ENCODE data around the gene GRIK4. TPM values are rescaled to one million over a fixed set of nuclear protein-coding genes. Genes with fewer than 3 reads are reported as not detected.

Gene GRIK4
- total RNA-seq, 1 donor from 2014 or later, result 0.52 TPM

- Histone ChIP-seq H3K4me3 (ENCODE audit: low read length in 3 of 3) (no peak overlapping the region), H3K4me1 (ENCODE audit: control insufficient read depth in 3 of 3, insufficient read depth in 3 of 3, low read length in 3 of 3) (peaks cover 6 to 11% (median 11%) of the 10 kb centered on the region in 3 donors), H3K27me3 (ENCODE audit: control insufficient read depth in 3 of 3, insufficient read depth in 3 of 3, low read length in 3 of 3) (peaks cover 5 to 7% (median 5%) of the 10 kb centered on the region in 3 donors), H3K9me3 (ENCODE audit: control insufficient read depth in 3 of 3, low read length in 3 of 3) (peaks cover 0 to 2% (median 0%) of the 10 kb centered on the region in 3 donors), H3K9ac (ENCODE audit: low read depth in 1 of 3, low read length in 3 of 3) (no peak overlapping the region), H3K36me3 (ENCODE audit: control insufficient read depth in 3 of 3, insufficient read depth in 3 of 3, low read length in 3 of 3) (no peaks in the 10 kb centered on the region), H3K27ac (ENCODE audit: low read depth, low read length) (no peak overlapping the region)
Measured at GRCh38 chr11:120569861-120570260, 58.3 kb downstream of the GRIK4 start.

GRCh38 chr11:120571476-120571875 lies 59.9 kb downstream of the GRIK4 start:
- H3K4me1 ChIP-seq (ENCODE audit: control insufficient read depth in 3 of 3, insufficient read depth in 3 of 3, low read length in 3 of 3), result peaks cover 0 to under 1% (median 0%) of the 10 kb centered on the region in 3 donors
- H3K27ac ChIP-seq (ENCODE audit: low read depth, low read length), result no peak overlapping the region
- peaks cover 0 to 2% (median 0%) of the 10 kb centered on the region in 3 donors for H3K9me3 ChIP-seq (ENCODE audit: control insufficient read depth in 3 of 3, low read length in 3 of 3)
- no peaks in the 10 kb centered on the region for H3K36me3 ChIP-seq (ENCODE audit: control insufficient read depth in 3 of 3, insufficient read depth in 3 of 3, low read length in 3 of 3)
- no peak overlapping the region for H3K9ac ChIP-seq (ENCODE audit: low read depth in 1 of 3, low read length in 3 of 3)
- peaks cover 0 to 12% (median 4%) of the 10 kb centered on the region in 3 donors for H3K27me3 ChIP-seq (ENCODE audit: control insufficient read depth in 3 of 3, insufficient read depth in 3 of 3, low read length in 3 of 3)
- no peak overlapping the region for H3K4me3 ChIP-seq (ENCODE audit: low read length in 3 of 3)

- no peak overlapping the region for H3K9ac ChIP-seq (ENCODE audit: low read depth in 1 of 3, low read length in 3 of 3)
- no peak overlapping the region for H3K4me3 ChIP-seq (ENCODE audit: low read length in 3 of 3)
- H3K27me3 ChIP-seq (ENCODE audit: control insufficient read depth in 3 of 3, insufficient read depth in 3 of 3, low read length in 3 of 3), result peaks cover 4 to 33% (median 14%) of the 10 kb centered on the region in 3 donors
- H3K36me3 ChIP-seq (ENCODE audit: control insufficient read depth in 3 of 3, insufficient read depth in 3 of 3, low read length in 3 of 3), result no peaks in the 10 kb centered on the region
- H3K4me1 ChIP-seq (ENCODE audit: control insufficient read depth in 3 of 3, insufficient read depth in 3 of 3, low read length in 3 of 3), result no peaks in the 10 kb centered on the region
- H3K9me3 ChIP-seq (ENCODE audit: control insufficient read depth in 3 of 3, low read length in 3 of 3), result peaks cover 0 to 2% (median 0%) of the 10 kb centered on the region in 3 donors
- no peak overlapping the region for H3K27ac ChIP-seq (ENCODE audit: low read depth, low read length)
Measured at GRCh38 chr11:120573756-120574354, 62.3 kb downstream of the GRIK4 start.

- Histone ChIP-seq H3K9ac (ENCODE audit: low read depth in 1 of 3, low read length in 3 of 3) (no peak overlapping the region), H3K27me3 (ENCODE audit: control insufficient read depth in 3 of 3, insufficient read depth in 3 of 3, low read length in 3 of 3) (peaks cover 4 to 33% (median 19%) of the 10 kb centered on the region in 3 donors), H3K36me3 (ENCODE audit: control insufficient read depth in 3 of 3, insufficient read depth in 3 of 3, low read length in 3 of 3) (no peaks in the 10 kb centered on the region)
Measured at GRCh38 chr11:120574876-120575275, 63.3 kb downstream of the GRIK4 start.

GRCh38 chr11:120575461-120575860 lies 63.9 kb downstream of the GRIK4 start:
- Histone ChIP-seq H3K9me3 (ENCODE audit: control insufficient read depth in 3 of 3, low read length in 3 of 3) (peaks cover 0 to 2% (median 0%) of the 10 kb centered on the region in 3 donors), H3K27me3 (ENCODE audit: control insufficient read depth in 3 of 3, insufficient read depth in 3 of 3, low read length in 3 of 3) (peaks cover 4 to 33% (median 19%) of the 10 kb centered on the region in 3 donors), H3K4me3 (ENCODE audit: low read length in 3 of 3) (no peak overlapping the region), H3K27ac (ENCODE audit: low read depth, low read length) (no peak overlapping the region), H3K4me1 (ENCODE audit: control insufficient read depth in 3 of 3, insufficient read depth in 3 of 3, low read length in 3 of 3) (no peaks in the 10 kb centered on the region), H3K36me3 (ENCODE audit: control insufficient read depth in 3 of 3, insufficient read depth in 3 of 3, low read length in 3 of 3) (no peaks in the 10 kb centered on the region), H3K9ac (ENCODE audit: low read depth in 1 of 3, low read length in 3 of 3) (no peak overlapping the region)

More at GRCh38 chr11:120574876-120575275, 63.3 kb downstream of the GRIK4 start:
- no peak overlapping the region for H3K4me3 ChIP-seq (ENCODE audit: low read length in 3 of 3)
- peaks cover 0 to 2% (median 0%) of the 10 kb centered on the region in 3 donors for H3K9me3 ChIP-seq (ENCODE audit: control insufficient read depth in 3 of 3, low read length in 3 of 3)
- H3K27ac ChIP-seq (ENCODE audit: low read depth, low read length), result no peak overlapping the region
- H3K4me1 ChIP-seq (ENCODE audit: control insufficient read depth in 3 of 3, insufficient read depth in 3 of 3, low read length in 3 of 3), result no peaks in the 10 kb centered on the region

GRCh38 chr11:120576606-120577005 lies 65.1 kb downstream of the GRIK4 start:
- peaks cover 4 to 33% (median 19%) of the 10 kb centered on the region in 3 donors for H3K27me3 ChIP-seq (ENCODE audit: control insufficient read depth in 3 of 3, insufficient read depth in 3 of 3, low read length in 3 of 3)

GRCh38 chr11:120577041-120577440 lies 65.5 kb downstream of the GRIK4 start:
- Histone ChIP-seq H3K4me1 (ENCODE audit: control insufficient read depth in 3 of 3, insufficient read depth in 3 of 3, low read length in 3 of 3) (no peaks in the 10 kb centered on the region), H3K4me3 (ENCODE audit: low read length in 3 of 3) (no peak overlapping the region), H3K27me3 (ENCODE audit: control insufficient read depth in 3 of 3, insufficient read depth in 3 of 3, low read length in 3 of 3) (peaks cover 4 to 33% (median 19%) of the 10 kb centered on the region in 3 donors)

More at GRCh38 chr11:120576606-120577005, 65.1 kb downstream of the GRIK4 start:
- Histone ChIP-seq H3K4me3 (ENCODE audit: low read length in 3 of 3) (no peak overlapping the region), H3K36me3 (ENCODE audit: control insufficient read depth in 3 of 3, insufficient read depth in 3 of 3, low read length in 3 of 3) (no peaks in the 10 kb centered on the region), H3K4me1 (ENCODE audit: control insufficient read depth in 3 of 3, insufficient read depth in 3 of 3, low read length in 3 of 3) (no peaks in the 10 kb centered on the region), H3K9ac (ENCODE audit: low read depth in 1 of 3, low read length in 3 of 3) (no peak overlapping the region), H3K9me3 (ENCODE audit: control insufficient read depth in 3 of 3, low read length in 3 of 3) (no peaks in the 10 kb centered on the region), H3K27ac (ENCODE audit: low read depth, low read length) (no peak overlapping the region)

DNA sequence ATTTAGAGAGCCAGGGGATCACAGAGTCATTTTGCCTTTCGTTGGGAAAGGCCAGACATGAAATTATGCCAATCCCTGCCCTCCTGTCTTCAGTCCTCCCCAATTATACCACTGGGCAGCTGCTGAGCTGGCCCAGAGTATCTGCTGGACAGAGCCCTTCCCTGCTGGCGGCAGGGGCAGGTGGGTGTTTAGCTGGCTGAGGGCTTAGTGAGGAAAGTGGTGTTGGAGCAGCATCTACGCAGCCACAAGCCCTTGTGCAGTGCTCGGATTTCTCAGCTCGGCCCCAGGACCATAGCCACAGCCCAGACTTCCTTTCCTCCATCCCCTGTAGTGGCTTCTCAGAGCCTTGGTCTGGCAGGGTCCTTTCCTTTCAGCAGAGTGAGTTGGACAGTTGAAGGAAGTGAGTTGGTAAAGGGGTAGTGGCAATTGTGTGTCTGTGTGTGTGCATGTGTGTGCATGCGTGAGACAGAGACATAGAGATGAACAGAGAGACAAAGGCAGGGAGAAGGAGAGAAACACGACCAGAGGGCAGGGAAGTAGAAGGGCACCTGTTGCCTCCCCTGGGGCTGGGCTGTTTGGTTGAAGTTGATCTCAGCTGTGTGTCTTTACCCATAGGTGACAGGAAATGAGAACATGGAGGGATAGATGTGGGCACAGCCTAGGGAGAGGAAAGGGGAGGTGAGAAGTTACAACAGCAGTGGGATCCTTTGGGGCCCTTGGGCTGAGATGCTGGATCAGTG lies 66.2 kb downstream of the GRIK4 start:
- H3K27ac ChIP-seq (ENCODE audit: low read depth, low read length), result no peak overlapping the region
- no peaks in the 10 kb centered on the region for H3K36me3 ChIP-seq (ENCODE audit: control insufficient read depth in 3 of 3, insufficient read depth in 3 of 3, low read length in 3 of 3)
- no peak overlapping the region for H3K9ac ChIP-seq (ENCODE audit: low read depth in 1 of 3, low read length in 3 of 3)
- H3K4me1 ChIP-seq (ENCODE audit: control insufficient read depth in 3 of 3, insufficient read depth in 3 of 3, low read length in 3 of 3), result no peaks in the 10 kb centered on the region
- no peak overlapping the region for H3K4me3 ChIP-seq (ENCODE audit: low read length in 3 of 3)
- H3K27me3 ChIP-seq (ENCODE audit: control insufficient read depth in 3 of 3, insufficient read depth in 3 of 3, low read length in 3 of 3), result peaks cover 4 to 33% (median 19%) of the 10 kb centered on the region in 3 donors
- no peaks in the 10 kb centered on the region for H3K9me3 ChIP-seq (ENCODE audit: control insufficient read depth in 3 of 3, low read length in 3 of 3)

More at GRCh38 chr11:120577041-120577440, 65.5 kb downstream of the GRIK4 start:
- Histone ChIP-seq H3K9me3 (ENCODE audit: control insufficient read depth in 3 of 3, low read length in 3 of 3) (no peaks in the 10 kb centered on the region), H3K36me3 (ENCODE audit: control insufficient read depth in 3 of 3, insufficient read depth in 3 of 3, low read length in 3 of 3) (no peaks in the 10 kb centered on the region), H3K27ac (ENCODE audit: low read depth, low read length) (no peak overlapping the region), H3K9ac (ENCODE audit: low read depth in 1 of 3, low read length in 3 of 3) (no peak overlapping the region)

DNA sequence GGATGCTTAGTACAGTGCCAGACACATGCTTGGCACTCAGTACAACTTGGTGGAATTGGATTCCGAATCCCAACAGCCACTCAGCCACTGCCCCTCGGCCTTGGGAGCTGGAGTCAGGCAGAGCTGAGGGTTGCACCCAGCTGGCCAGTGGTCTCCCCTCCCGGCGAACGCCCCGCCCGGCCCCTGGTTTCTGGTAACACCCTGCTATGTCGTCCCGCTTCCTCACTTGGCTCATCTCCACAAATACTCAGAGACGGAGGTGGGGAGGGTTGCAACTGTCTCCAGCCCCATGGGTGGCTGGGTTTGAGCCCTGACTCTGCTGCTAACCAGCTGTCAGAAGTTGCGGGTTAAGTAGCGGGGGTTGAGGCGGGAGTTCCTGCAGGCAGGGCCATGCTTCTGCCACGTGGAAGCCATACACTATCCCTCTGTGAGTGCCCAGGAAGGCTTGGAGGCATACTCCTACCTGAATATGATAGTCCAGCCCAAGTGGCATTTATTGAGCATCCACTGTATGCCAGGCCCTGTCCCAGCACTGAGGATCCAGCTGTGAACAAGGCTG lies 67.1 kb downstream of the GRIK4 start:
- H3K27me3 ChIP-seq (ENCODE audit: control insufficient read depth in 3 of 3, insufficient read depth in 3 of 3, low read length in 3 of 3), result peaks cover 4 to 33% (median 19%) of the 10 kb centered on the region in 3 donors
- H3K9ac ChIP-seq (ENCODE audit: low read depth in 1 of 3, low read length in 3 of 3), result no peak overlapping the region
- no peak overlapping the region for H3K4me3 ChIP-seq (ENCODE audit: low read length in 3 of 3)
- H3K27ac ChIP-seq (ENCODE audit: low read depth, low read length), result no peak overlapping the region
- H3K9me3 ChIP-seq (ENCODE audit: control insufficient read depth in 3 of 3, low read length in 3 of 3), result no peaks in the 10 kb centered on the region
- no peaks in the 10 kb centered on the region for H3K4me1 ChIP-seq (ENCODE audit: control insufficient read depth in 3 of 3, insufficient read depth in 3 of 3, low read length in 3 of 3)
- H3K36me3 ChIP-seq (ENCODE audit: control insufficient read depth in 3 of 3, insufficient read depth in 3 of 3, low read length in 3 of 3), result no peaks in the 10 kb centered on the region

GRCh38 chr11:120579611-120580031 lies 68.1 kb downstream of the GRIK4 start:
- no peaks in the 10 kb centered on the region for H3K4me1 ChIP-seq (ENCODE audit: control insufficient read depth in 3 of 3, insufficient read depth in 3 of 3, low read length in 3 of 3)
- no peak overlapping the region for H3K9ac ChIP-seq (ENCODE audit: low read depth in 1 of 3, low read length in 3 of 3)
- peaks cover 4 to 29% (median 19%) of the 10 kb centered on the region in 3 donors for H3K27me3 ChIP-seq (ENCODE audit: control insufficient read depth in 3 of 3, insufficient read depth in 3 of 3, low read length in 3 of 3)
- H3K4me3 ChIP-seq (ENCODE audit: low read length in 3 of 3), result no peak overlapping the region
- H3K9me3 ChIP-seq (ENCODE audit: control insufficient read depth in 3 of 3, low read length in 3 of 3), result peaks cover 0 to 4% (median 0%) of the 10 kb centered on the region in 3 donors
- no peak overlapping the region for H3K27ac ChIP-seq (ENCODE audit: low read depth, low read length)
- no peaks in the 10 kb centered on the region for H3K36me3 ChIP-seq (ENCODE audit: control insufficient read depth in 3 of 3, insufficient read depth in 3 of 3, low read length in 3 of 3)

Measured in skeletal muscle tissue (tissue), 4 donors.